SJCRH30 (cell line): Measurements from ENCODE around the gene GSTO1. TPM values are rescaled to one million over a fixed set of nuclear protein-coding genes. Genes with fewer than 3 reads are reported as not detected.

Experiments
- DNase-seq, 2 experiments: peaks; one replicate each; pipeline ENCODE4 v3.0.0-alpha.2; 2015 to 2020
- H3K27ac ChIP-seq: fragments of 250-450 bp; sonication (Bioruptor Pico); 2 replicates; pipeline ENCODE4 v1.5.1; 2020; ENCODE audit warnings: mild to moderate bottlenecking, moderate library complexity
- H3K27me3 ChIP-seq: fragments of 250-450 bp; sonication (Bioruptor Pico); 2 replicates; pipeline ENCODE4 v1.5.1; 2020; ENCODE audit warnings: mild to moderate bottlenecking, moderate library complexity
- H3K36me3 ChIP-seq: fragments of 250-450 bp; sonication (Bioruptor Pico); 2 replicates; pipeline ENCODE4 v1.5.1; 2020; ENCODE audit warnings: mild to moderate bottlenecking, moderate library complexity
- H3K4me1 ChIP-seq: fragments of 250-450 bp; sonication (Bioruptor Pico); 2 replicates; pipeline ENCODE4 v1.5.1; 2020; ENCODE audit warnings: mild to moderate bottlenecking, moderate library complexity
- H3K4me3 ChIP-seq: fragments of 250-450 bp; sonication (Bioruptor Pico); 2 replicates; pipeline ENCODE4 v1.5.1; 2020; ENCODE audit warnings: mild to moderate bottlenecking, moderate library complexity
- H3K9me3 ChIP-seq: fragments of 250-450 bp; sonication (Bioruptor Pico); replicated peaks from 2 replicates; pipeline ENCODE4 v1.5.1; 2020; ENCODE audit warnings: mild to moderate bottlenecking, moderate library complexity
- total RNA-seq: library from RNA; depleted of rRNA; stranded (reverse); fragments of >200 nt; shearing (Covaris generic); gene quantifications from 2 replicates; pipeline ENCODE4 v1.2.3, GENCODE V29; 2014

Gene GSTO1
- total RNA-seq, 1 experiment from 2014 or later = 51.7 TPM

- H3K27me3 ChIP-seq = peaks cover 12% of the 10 kb centered on the region; the same call in 1 of the 2 replicates
- H3K36me3 ChIP-seq = no peaks in the 10 kb centered on the region
- H3K4me3 ChIP-seq = no peak overlapping the region
- peaks cover 20% of the 10 kb centered on the region for H3K4me1 ChIP-seq
- no peak overlapping the region for H3K27ac ChIP-seq
- H3K9me3 ChIP-seq = 0 out of 2 replicates have a peak, but pooled peaks cover 2% of the 10 kb centered on the region
- no peak for DNase-seq
Observed at GRCh38 chr10:104300002-104300735, 45.5 kb downstream of the GSTO1 start.

- no peak overlapping the region for H3K4me3 ChIP-seq
- H3K27me3 ChIP-seq = peaks cover 12% of the 10 kb centered on the region; the same call in 1 of the 2 replicates
- H3K27ac ChIP-seq = no peak overlapping the region
- H3K9me3 ChIP-seq = 0 out of 2 replicates have a peak, but pooled peaks cover 2% of the 10 kb centered on the region
- H3K36me3 ChIP-seq = no peaks in the 10 kb centered on the region
- DNase-seq = peak; percentile 71 to 75
- H3K4me1 ChIP-seq = peaks cover 26% of the 10 kb centered on the region
Observed at GRCh38 chr10:104300736-104301292, 46.1 kb downstream of the GSTO1 start.

- 0 out of 2 replicates have a peak, but pooled peaks cover 2% of the 10 kb centered on the region for H3K9me3 ChIP-seq
- no peaks in the 10 kb centered on the region for H3K36me3 ChIP-seq
- no peak overlapping the region for H3K27ac ChIP-seq
- no peak for DNase-seq
- H3K4me1 ChIP-seq = peaks cover 29% of the 10 kb centered on the region
- no peak overlapping the region for H3K4me3 ChIP-seq
- H3K27me3 ChIP-seq = peaks cover 12% of the 10 kb centered on the region; the same call in 1 of the 2 replicates
Observed at GRCh38 chr10:104301907-104302690, 47.4 kb downstream of the GSTO1 start.

GRCh38 chr10:104303594-104304355 is 49.1 kb downstream of the GSTO1 start:
- H3K9me3 ChIP-seq = 0 out of 2 replicates have a peak, but pooled peaks cover 2% of the 10 kb centered on the region
- peaks cover 28% of the 10 kb centered on the region for H3K4me1 ChIP-seq
- no peak for DNase-seq
- no peaks in the 10 kb centered on the region for H3K36me3 ChIP-seq
- H3K4me3 ChIP-seq = no peak overlapping the region
- no peak overlapping the region for H3K27ac ChIP-seq
- H3K27me3 ChIP-seq = peaks cover 4% of the 10 kb centered on the region; the same call in 1 of the 2 replicates

GRCh38 chr10:104304356-104304745 is 49.7 kb downstream of the GSTO1 start:
- Histone ChIP-seq H3K36me3 (no peaks in the 10 kb centered on the region), H3K9me3 (0 out of 2 replicates have a peak, but pooled peaks cover 2% of the 10 kb centered on the region), H3K27ac (no peak overlapping the region), H3K4me3 (no peak overlapping the region), H3K4me1 (peaks cover 27% of the 10 kb centered on the region), H3K27me3 (no peaks in the 10 kb centered on the region)
- no peak for DNase-seq

- Histone ChIP-seq H3K9me3 (0 out of 2 replicates have a peak, but pooled peaks cover 2% of the 10 kb centered on the region), H3K27me3 (no peaks in the 10 kb centered on the region), H3K4me1 (peaks cover 22% of the 10 kb centered on the region), H3K4me3 (no peak overlapping the region), H3K27ac (no peak overlapping the region), H3K36me3 (no peaks in the 10 kb centered on the region)
- DNase-seq = no peak
Observed at GRCh38 chr10:104304927-104305326, 50.2 kb downstream of the GSTO1 start.

- peaks cover 9% of the 10 kb centered on the region; the same call in 1 of the 2 replicates for H3K4me1 ChIP-seq
- H3K27me3 ChIP-seq = no peaks in the 10 kb centered on the region
- no peak overlapping the region for H3K27ac ChIP-seq
- H3K9me3 ChIP-seq = 0 out of 2 replicates have a peak, but pooled peaks cover 2% of the 10 kb centered on the region
- H3K4me3 ChIP-seq = no peak overlapping the region
- H3K36me3 ChIP-seq = 0 out of 2 replicates have a peak, but pooled peaks cover 3% of the 10 kb centered on the region
- DNase-seq = no peak
Observed at GRCh38 chr10:104306897-104307296, 52.2 kb downstream of the GSTO1 start.

GRCh38 chr10:104307576-104308438 is 53.1 kb downstream of the GSTO1 start:
- Histone ChIP-seq H3K9me3 (0 out of 2 replicates have a peak, but pooled peaks cover 2% of the 10 kb centered on the region), H3K4me3 (no peak overlapping the region), H3K27me3 (no peaks in the 10 kb centered on the region), H3K4me1 (peaks cover 9% of the 10 kb centered on the region; the same call in 1 of the 2 replicates), H3K27ac (no peak overlapping the region), H3K36me3 (0 out of 2 replicates have a peak, but pooled peaks cover 3% of the 10 kb centered on the region)
- DNase-seq = no peak

GRCh38 chr10:104308439-104308903 is 53.8 kb downstream of the GSTO1 start:
- Histone ChIP-seq H3K27me3 (no peaks in the 10 kb centered on the region), H3K4me3 (no peak overlapping the region), H3K36me3 (0 out of 2 replicates have a peak, but pooled peaks cover 5% of the 10 kb centered on the region), H3K27ac (no peak overlapping the region), H3K9me3 (no peaks in the 10 kb centered on the region), H3K4me1 (peaks cover 9% of the 10 kb centered on the region; the same call in 1 of the 2 replicates)
- no peak for DNase-seq

- Histone ChIP-seq H3K27ac (no peak overlapping the region), H3K36me3 (peaks cover 13% of the 10 kb centered on the region; the same call in 1 of the 2 replicates), H3K9me3 (no peaks in the 10 kb centered on the region), H3K4me1 (peaks cover 8% of the 10 kb centered on the region; the same call in 1 of the 2 replicates), H3K4me3 (no peak overlapping the region), H3K27me3 (no peaks in the 10 kb centered on the region)
- peak in 1 of 2 experiments; percentile 26 for DNase-seq
Observed at GRCh38 chr10:104309980-104310978, 55.6 kb downstream of the GSTO1 start.

GRCh38 chr10:104311184-104311720 is 56.6 kb downstream of the GSTO1 start:
- H3K9me3 ChIP-seq = no peaks in the 10 kb centered on the region
- H3K27ac ChIP-seq = no peak overlapping the region
- no peak overlapping the region for H3K4me3 ChIP-seq
- DNase-seq = no peak
- peaks cover under 1% of the 10 kb centered on the region; the same call in 1 of the 2 replicates for H3K4me1 ChIP-seq
- peaks cover 16% of the 10 kb centered on the region; the same call in 1 of the 2 replicates for H3K36me3 ChIP-seq
- no peaks in the 10 kb centered on the region for H3K27me3 ChIP-seq
